ENCODE results near the gene SNAI3.
"Not testable (repeated sequence)": the region's sequence is repeated elsewhere in the genome, so short reads cannot be mapped to it uniquely, and the experiment has no call there.

Gene SNAI3

DNA sequence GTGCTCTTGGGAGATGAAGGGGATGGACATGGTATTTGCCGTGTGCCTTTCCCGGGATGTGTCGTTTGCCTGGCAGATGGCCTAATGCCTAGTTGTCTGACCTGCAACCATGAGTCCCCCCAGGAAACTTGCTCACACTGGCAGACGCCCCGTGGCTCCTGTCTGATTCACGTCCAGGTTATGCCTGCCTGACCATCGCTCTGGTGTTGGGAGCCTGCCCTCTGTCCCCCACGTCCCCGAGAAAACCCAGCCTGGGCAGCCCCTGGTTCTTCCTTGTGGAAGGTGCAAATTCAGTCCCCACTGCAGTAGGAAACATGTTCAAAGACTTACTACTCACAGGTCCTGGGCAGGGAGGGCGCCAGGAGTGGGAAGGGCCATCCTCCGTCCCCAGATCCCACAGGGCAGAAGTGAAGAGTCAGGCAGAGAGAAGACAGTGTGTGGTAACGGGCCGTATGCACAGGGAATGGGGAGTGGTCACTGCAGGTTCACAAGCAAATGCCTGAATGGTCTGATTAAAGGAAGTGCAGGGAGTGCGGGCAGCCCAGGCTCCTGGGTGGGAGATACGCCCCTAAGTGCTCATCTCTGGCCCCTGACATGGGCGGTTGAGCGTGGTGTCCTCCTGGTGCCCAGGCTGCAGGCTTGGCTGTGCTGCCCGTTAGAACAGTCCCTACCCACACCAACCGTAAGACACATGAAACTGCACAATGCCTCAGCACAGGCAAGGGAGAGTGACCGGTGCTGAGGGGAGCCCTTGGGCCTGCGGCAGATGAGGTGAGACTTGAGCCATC is 4.2 kb upstream of the SNAI3 start:
- peak in 1 of 2 donors; percentile 31 for DNase-seq

DNA sequence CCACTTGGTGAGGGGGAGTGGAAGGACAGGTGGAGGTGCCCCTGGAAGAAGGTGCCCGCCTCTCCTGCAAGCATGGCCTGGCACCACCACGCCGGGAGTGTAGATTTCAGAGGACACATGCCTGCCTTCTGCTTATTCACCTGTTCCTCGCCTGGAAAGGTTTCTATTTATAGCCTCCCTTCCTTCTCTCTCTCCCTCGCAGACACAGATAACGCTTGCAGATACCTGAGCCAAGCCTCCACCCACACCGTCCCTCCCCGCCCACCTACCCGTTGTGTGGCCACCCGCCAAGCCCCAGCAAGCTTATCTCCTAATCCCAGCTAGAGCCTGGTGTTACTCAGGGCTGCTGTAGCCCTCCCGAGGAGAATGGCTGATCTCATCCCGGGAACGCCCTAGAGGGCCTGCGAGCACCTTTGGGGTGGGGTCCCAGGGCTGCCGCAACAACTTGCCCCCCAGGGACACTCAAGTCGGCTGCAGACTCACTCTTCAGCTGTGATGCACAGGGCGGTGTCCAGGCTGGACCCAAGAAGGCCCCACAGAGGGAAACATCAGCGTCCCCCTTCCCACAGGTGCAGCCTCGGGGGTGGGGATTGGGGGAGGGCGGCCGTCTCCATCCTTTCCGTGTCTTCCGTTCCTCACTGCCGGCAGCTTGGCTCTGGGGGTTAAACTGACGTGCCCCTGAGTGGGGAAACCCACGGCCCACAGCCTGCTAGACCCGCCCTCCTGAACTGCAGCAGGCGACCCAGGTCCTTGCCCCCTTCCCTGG is 1.9 kb upstream of the SNAI3 start:
- DNase-seq: no peak

DNA sequence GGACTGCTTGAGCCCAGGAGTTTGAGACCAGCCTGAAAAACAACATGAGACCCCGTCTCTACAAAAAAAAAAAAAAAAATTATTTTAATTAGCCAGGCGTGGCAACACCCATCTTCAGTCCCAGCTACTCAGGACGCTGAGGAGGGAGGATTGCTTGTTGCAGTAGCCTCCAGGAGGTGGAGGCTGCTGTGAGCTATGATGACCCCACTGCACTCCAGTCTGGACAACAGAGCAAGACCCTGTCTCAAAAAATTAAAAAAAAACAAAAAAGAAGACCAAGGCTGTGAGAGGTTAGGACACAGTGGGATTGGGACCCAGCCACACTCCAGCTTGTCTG is 1.3 kb upstream of the SNAI3 start:
- no peak for DNase-seq

DNA sequence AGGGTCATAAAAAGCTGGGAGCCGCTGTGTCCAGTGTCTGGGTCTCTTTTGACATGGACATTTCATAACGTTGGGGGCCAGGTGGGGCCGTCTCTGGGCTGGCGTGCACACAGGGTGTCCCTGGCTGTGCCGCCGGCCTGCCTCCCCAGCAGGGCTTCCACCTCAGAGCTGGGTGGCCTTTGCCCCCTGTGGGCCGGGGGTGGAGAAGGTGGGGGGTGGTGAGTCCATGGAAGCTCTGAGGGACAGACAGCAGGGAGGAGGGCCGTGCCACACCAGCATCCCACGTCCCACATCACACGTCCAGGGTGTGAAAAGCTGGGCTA is 908 bp upstream of the SNAI3 start:
- no peak for DNase-seq

DNA sequence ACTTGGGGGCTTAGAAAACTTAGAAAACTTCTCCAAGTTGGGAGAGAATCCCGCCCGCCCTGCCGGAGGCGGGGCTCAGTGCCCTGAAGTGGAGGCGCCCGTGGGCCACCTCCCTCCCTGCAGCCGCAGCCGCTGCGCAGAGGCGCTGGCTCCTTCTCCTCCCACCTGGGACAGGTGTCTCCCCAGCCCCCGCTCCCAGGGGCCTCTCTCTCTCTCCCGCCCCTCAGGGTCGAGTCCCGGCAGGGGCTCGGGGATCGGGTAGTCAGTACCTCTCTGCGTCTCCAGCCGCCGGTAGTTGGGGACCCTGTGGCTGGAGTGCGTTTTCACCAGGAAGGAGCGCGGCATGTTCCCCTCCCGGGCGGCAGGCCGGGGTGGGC is 257 bp downstream of the SNAI3 start:
- peak in 1 of 2 donors; percentile 44 for DNase-seq

DNA sequence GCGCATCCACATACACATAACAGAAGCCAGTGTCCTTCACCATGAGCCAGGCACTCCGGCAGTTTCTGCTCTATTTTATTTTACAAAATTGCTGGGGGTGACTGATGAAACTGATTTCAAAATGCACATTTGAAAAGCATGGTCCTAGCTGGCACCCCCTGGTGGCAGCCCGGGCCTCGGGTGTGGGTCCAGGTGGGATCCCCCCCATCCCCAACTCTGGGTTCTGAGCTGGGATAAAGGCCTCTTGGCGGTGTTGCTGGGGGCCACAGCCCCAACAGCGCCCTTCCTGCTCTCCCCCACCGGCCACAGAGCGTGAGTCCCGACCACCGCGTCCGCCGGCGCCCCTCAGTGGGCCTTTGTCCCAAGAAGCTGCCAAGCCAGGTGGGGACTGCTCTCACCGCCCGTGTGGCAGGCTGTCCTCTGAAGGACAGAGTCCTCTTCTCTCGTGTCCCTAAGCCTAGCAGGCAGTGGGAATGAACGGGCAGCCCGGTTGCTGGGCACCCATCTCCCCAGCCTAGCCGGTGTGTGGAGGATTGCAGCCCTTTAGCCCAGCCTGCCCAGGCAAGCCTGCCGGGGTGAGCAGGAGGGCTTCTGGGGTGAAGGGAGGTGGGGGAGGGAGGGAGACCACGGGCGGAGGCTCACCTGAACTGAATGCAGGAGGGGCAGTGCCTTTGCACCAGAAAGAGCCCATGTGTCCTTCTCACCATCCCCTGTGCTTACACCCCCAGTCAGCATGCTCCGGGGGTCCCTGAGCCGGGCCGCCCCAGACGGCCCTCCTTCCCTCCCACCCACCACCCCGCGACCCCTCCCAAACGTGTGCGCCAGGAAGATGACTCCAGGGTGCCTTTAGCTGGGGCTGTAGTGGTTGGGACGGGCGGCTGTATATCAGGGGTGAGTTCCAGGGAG is 898 bp downstream of the SNAI3 start:
- DNase-seq: peak; percentile 68 to 83

DNA sequence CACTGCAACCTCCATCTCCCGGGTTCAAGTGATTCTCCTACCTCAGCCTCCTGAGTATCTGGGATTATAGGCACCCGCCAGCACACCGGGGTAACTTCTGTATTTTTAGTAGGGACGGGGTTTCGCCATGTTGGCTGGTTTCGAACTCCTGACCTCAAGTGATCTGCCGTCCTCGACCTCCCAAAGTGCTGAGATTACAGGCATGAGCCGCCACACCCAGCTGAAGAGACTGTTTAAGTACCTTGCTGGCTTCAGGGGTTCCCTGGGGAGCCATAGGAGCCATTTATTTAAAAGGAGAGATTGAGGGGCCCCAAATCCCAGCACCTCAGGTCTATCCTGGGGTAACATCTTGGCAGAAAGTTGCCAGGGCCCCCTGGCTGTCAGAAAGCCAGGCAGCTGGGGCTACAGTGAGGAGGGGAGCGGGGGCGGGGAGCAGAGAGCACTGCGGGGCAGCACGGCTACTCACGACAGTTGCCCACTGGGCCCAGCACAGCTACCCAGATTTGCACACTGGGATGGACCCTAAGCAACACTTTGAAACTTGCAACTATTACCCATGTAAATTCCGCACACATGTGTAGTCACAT is 1.6 kb downstream of the SNAI3 start:
- peak in 1 of 2 donors; percentile 41 for DNase-seq

DNA sequence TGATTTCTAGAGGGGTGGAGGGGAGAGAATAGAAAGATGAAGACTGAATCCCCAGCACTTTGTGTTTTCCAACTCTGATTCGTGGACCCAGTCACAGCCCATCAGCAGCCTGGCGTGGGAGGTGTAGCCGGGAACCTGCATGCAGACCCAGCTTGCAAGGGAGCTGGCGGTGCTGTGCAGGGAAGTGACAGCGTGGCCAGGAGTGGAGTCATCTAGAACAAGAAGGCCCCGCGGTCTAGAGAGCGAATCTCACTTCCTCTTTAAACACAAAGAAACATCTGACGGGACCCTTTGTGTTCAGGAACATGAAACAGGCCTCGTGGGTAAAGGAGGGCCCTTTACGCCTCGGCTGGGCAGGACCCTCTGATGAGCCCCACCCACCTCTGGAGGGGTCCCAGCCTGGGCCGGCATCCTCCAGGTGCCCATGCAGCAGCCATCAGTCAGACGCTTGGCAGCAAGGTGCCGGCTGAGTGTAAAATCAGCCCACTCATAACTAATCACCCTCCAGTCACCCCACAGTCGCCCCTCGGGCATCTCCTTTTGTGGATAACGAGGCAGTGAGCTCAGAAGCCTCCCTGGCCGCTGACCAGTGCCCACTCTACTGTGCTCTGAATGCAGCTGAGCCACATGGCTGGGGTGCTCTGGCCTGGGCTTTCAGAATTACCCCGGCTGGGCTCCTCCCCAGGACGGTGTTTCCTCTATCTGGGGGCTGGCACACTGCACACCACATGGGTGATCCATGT is 4.4 kb downstream of the SNAI3 start:
- peak; percentile 89 to 97 for DNase-seq

DNA sequence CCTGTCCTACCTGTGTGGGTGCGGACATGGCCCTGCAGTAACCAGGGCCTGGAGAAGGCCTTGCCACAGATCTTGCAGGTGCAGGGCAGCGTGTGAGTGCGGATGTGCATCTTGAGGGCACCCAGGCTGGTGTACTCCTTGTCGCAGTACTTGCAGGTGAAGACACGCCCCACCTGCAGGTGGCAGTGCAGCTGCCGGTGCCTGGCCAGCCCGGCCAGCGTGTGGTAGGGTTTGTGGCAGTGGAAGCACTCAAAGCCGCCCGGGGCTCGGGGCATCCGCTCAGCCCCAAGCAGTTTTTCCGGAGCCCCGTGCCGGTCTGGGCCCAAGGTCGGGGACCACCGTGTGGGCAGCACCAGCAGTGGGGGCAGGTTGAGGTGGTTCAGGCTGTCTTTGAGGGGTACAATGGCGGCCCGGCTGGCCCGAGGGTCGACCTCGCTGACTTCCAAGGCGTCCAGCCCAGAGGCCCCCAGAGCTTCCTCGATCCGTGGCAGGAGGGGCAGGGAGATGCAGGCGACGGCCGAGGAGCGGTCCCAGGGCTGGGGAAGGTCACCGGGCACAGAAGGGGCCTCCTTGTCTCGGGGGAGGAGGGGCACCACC is 5.1 kb downstream of the SNAI3 start:
- no peak for DNase-seq

DNA sequence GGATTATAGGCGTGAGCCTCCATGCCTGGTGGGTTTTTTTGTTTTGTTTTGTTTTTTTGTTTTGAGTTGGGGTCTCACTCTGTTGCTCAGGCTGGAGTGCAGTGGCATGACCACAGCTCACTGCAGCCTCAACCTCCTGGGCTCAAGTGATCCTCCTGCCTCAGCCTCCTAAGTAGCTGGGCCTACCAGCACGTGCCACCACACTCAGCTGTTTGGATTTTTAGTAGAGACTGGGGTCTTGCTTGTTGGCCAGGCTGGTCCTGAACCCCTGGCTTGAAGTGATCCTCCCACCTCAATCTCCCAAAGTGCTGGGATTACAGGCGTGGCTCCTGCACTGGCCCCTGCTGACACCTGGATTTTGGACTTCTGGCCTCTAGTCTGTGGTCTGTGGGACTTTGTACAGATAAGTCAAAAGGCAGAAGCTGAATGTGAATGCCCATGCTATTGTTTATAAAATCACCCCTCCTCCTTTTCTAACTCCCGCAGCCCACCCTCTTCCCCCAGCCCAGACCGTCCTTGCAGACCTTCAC is 5.7 kb downstream of the SNAI3 start:
- DNase-seq: no peak

DNA sequence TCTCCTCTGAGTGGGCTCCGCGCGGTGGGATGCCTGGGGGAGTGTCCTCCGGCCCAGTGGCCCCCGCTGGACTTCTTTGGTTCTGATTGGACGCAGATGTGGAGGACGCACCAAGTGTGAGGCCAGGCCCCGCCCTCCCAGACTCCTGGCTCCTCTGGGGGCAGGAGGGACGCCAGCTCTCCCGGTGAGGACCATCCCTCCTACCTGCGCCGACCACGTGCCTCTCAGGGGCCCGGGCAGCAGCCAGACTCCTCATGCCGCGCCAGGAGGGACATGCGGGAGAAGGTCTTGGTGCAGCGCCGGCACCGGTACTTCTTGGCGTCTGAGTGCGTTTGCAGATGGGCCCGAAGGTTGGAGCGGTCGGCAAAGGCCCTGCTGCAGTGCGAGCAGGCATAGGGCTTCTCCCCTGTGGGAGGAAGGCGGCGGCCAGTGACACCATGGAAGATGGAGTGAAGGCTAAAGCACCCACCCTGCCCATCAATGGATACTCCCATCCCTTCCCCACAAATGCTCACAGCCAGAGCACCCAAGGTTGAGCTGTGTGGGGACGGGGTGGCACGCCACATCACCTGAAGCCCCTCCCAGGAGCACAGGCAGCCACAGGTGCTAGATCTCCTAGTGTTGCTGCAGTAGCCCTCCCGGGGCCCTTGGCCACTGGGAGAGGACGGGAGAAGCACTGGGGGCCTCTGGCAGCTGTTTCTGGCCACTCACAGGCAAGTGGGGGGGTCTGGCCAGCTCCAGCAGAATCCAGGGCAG is 7.9 kb downstream of the SNAI3 start:
- no peak for DNase-seq

DNA sequence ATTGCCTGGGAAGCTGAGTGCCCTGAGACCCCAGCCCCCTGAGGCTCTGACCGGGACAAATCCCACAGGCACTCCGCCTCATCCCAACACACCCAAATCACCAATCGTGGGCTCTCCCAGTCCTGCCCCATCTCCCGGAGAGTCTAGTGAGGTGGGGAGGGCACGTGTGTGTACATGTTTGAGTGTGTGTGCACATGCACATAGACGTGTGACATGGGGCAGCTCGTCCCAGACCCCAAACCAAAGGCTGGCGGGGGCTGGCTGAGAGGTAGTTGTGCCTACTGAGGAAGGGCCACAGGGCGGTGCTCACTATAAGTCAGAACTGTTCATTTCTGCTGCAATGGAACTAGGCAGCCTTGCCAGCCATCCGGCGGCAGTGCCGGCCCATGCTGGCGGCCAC is 8.6 kb downstream of the SNAI3 start:
- DNase-seq: no peak

DNA sequence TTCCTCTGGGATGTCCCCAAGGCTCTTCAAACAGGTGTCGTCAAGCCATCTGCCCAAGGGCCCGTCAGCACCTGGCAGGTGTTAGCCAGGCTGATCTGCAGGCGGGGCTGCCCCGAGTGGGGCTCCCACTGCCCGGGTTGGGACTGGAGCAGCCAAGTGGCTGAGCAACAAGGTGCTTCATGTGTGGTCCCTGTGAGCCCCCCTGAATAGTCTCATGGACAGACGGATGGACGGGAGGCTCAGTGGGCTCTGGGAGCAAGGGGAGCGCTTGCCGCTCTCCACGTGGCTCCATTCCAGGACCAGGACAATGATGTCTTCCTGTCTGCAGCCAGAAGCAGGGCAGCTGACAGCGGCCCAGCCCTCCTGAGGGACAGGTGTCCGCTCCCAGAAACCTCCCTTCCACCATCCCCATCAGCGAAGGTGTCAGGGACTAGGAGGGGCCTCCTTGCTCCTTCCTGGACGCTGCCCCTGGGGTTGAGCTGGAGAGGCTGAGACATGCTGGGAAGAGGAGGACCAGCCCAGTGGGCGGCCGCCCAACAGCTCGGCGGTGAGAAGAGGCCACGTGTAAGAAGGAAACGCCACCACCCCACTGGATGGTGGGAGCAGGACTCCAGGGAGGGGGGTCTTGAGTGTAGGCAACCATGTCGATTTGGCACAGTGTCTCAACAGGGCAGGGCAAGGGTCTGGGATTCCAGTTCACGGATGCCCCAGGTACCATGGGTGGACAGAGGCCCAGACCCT is 9.6 kb downstream of the SNAI3 start:
- no peak for DNase-seq

DNA sequence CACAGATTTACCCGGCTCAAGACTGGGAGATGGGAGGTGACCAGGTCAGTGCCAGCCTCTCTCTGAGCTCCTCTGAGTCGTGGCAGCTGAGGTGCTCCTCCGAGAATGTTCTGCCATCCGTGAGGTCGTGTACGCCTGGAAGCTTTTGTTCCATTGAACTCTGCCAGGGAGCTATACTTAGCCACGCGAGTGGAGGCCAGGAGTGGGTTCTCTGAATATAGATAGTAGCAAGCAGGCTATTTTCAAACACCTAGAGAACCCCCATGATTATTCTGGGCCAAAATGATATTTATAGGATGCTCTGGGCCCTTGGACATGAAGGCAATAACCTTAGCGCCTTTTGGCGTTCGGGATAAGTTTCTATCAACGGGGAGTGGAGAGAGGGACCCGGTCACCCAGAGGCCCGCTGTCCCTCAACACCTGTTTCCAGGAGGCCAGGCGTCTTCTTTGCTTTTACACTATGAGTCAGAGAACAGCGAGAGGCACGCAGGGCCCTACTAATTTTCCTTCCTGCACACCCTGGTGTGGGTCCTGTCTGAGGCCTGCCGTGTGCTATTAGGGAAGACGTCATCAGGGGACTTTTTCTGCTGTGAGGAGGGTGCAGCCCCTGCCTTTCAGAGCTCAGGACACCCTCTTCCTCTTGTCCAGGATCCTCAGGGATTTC is 12.5 kb downstream of the SNAI3 start:
- no peak for DNase-seq

DNA sequence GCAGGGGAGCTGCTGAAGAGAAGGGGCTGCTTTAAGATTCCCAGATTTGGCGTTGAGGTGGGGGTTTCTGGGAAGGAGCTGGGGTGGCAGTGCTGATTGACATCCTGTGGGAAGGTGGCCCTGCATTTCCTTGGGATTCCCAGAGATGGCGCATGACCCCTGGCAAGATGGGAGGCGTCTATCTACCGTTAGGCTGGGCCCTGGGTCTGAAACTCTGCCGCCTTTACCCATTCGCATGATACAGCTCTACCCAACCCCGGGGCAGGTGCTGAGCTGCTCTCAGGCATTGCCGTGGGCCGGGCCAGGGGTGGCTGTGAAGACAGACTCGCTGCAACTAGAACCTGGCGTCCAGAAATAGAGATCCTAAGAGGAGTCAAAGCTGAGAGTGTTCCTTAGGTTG is 13.5 kb downstream of the SNAI3 start:
- DNase-seq: no peak

DNA sequence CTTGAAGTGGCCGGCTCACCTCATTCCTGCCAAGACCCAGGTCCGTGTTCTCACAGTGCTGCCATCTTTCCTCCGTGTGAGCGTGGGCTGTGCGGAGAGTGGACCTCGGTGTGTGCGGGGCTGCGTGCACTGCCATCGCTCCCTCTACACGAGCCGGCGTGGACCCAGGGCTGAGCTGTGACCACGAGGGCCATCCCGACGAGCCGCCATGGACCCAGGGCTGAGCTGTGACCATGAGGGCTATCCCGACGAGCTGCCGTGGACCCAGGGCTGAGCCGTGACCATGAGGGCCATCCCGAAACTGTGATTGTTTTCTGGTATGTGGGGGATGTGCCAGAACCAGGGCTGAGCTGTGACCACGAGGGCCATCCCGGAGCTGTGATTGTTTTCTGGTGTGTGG is 14.5 kb downstream of the SNAI3 start:
- no peak for DNase-seq

DNA sequence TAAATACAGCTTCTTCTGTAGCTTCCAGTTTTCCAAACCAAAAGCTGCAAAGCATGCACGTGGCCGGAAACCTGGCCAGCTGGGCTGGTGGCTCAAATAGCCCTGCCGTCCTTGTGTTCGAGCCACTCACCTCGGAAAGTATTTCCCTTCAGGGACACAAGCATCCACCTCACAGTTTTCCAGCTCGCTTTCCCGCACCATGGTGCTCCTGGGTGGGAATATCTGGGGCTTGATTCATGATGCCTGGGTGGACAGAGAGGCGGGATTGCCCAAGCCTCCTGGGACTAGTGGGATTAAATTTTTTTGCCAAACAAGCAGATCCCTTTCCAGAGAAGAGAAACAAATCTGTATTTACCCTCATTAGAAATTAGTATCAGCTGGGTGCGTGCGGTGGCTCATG is 16.3 kb downstream of the SNAI3 start:
- no peak for DNase-seq

DNA sequence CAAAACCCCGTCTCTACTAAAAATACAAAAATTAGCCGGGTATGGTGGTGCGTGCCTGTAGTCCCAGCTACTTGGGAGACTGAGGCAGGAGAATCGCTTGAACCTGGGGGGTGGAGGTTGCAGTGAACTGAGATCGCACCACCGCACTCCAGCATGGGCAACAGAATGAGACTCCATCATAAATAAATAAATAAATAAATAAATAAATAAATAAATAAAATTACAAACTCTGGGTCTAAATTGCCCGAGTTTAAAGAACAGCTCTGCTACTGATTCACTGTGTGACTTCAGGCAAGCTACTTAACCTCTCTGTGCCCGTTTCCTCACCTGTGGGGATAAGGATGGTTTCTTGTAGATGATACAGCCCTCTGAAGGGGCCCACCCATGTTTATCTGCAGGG is 16.8 kb downstream of the SNAI3 start:
- not testable (repeated sequence) for DNase-seq

DNA sequence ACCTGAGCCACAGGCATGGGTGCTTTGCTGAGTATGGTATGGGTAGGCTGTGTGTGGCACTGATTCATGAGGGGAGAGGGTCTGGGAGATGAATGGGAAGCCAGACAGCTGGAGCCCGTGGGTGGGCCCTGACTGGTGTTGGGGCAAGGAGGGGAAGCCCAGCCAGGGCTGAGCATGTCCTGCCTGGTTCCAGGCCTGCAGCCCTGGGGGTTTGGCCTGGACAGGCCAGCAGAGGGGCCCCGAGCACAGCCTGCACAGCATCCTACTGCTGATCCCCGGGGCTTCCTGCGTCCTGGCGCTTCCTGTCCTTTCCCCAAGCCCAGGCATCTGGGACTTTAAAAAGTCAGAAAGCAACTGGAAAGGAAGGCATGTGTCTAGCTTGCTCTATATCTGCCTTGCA is 18.8 kb downstream of the SNAI3 start:
- no peak for DNase-seq

DNA sequence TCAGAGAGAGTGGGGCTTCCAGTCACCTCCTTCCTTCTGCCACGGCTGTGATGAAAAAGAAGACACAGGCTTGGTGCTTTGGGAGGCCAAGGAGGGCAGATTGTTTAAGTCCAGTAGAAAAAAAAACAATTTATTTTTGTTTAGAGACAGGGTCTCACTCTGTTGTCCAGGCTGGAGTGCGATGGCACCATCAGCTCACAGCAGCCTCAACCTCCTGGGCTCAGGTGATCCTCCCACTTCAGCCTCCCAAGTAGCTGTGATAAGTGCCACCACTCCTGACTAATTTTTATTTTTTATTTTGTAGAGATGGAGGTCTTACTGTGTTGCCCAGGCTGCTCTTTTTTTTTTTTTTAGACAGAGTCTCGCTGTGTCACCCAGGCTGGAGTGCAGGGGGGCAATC is 20.7 kb downstream of the SNAI3 start:
- DNase-seq: no peak

Measured in inflammatory macrophage (primary cell).